Measurements from ENCODE around the gene MRNIP.

DNA sequence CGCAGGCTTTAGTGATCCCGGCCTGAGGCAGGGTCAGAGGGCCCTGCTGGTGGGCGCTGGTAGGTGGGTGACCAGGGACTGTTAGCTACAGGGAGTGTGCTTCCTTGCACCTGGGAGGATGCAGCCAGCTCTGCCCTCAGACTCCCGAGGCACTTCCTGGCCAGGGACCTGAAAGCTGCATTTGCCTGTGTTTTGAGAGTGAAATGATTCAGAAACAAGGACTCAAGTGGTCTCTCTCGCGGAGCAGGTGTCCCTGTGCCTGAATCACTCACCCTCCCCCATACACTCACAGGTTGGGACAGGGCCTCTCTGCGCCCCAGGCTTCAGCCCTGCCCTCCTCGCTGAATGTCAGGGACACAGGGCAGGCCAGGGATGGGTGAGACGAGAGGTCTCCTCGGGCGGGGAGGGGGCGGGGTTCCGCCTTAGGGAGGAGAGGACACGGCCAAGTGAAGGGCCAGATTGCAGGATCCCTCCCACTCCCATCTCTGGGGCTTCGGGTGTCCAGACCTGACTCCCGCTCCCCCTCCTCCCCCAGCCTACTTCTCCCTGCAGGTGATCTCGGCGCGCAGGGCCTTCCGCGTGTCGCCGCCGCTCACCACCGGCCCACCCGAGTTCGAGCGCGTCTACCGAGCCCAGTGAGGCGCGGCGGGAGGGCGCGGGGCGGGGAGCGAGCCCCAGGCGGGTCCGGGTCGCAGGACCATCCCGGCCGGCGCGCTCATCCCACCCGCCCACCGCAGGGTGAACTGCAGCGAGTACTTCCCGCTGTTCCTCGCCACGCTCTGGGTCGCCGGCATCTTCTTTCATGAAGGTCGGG, 63.4 kb downstream of the MRNIP start:
- TF ChIP-seq, protein P1, sequence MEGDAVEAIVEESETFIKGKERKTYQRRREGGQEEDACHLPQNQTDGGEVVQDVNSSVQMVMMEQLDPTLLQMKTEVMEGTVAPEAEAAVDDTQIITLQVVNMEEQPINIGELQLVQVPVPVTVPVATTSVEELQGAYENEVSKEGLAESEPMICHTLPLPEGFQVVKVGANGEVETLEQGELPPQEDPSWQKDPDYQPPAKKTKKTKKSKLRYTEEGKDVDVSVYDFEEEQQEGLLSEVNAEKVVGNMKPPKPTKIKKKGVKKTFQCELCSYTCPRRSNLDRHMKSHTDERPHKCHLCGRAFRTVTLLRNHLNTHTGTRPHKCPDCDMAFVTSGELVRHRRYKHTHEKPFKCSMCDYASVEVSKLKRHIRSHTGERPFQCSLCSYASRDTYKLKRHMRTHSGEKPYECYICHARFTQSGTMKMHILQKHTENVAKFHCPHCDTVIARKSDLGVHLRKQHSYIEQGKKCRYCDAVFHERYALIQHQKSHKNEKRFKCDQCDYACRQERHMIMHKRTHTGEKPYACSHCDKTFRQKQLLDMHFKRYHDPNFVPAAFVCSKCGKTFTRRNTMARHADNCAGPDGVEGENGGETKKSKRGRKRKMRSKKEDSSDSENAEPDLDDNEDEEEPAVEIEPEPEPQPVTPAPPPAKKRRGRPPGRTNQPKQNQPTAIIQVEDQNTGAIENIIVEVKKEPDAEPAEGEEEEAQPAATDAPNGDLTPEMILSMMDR (conservative IDR thresholded peaks at IDR 0.05) = no peak
- no peak for TF ChIP-seq EZH2 (IDR thresholded peaks at IDR 0.05; ENCODE audit: low read depth)
